GM20000 (cell line): ENCODE measurements around the gene EPN3.

ENCODE experiments used
- DNase-seq: peaks from one replicate; pipeline ENCODE4 v3.0.0; 2012; ENCODE audit warnings: low spot score
- CTCF ChIP-seq: IDR thresholded peaks from 2 replicates; pipeline ENCODE4 v1.5.1; 2012; ENCODE audit warnings: mild to moderate bottlenecking, control low read depth; ENCODE audit errors: extremely low read depth, missing control alignments

The EPN3 gene

GRCh38 chr17:50535407-50535806, 2.9 kb downstream of the EPN3 start:
- no peak for TF ChIP-seq CTCF
- no peak for DNase-seq

- DNase-seq = no peak
- no peak for TF ChIP-seq CTCF
Observed at GRCh38 chr17:50536683-50537646, 4.4 kb downstream of the EPN3 start.

GRCh38 chr17:50537721-50538548, 5.4 kb downstream of the EPN3 start:
- no peak for TF ChIP-seq CTCF
- DNase-seq = no peak

GRCh38 chr17:50538549-50539410, 6.2 kb downstream of the EPN3 start:
- no peak for DNase-seq
- no peak for TF ChIP-seq CTCF

- TF ChIP-seq CTCF = no peak
- no peak for DNase-seq
Observed at GRCh38 chr17:50539762-50540559, 7.4 kb downstream of the EPN3 start.

GRCh38 chr17:50540560-50541401, 8.2 kb downstream of the EPN3 start:
- DNase-seq = no peak
- no peak for TF ChIP-seq CTCF
